Adipocyte (in vitro differentiated cells): ENCODE data around the gene SIPA1L3.
"Not testable (repeated sequence)": the region's sequence is repeated elsewhere in the genome, so short reads cannot be mapped to it uniquely, and the experiment has no call there.

ENCODE experiments used
- DNase-seq: peaks from one replicate; pipeline ENCODE4 v3.0.0-alpha.2; 2015; ENCODE audit warnings: low read depth
- H3K27me3 ChIP-seq: replicated peaks from 2 replicates; pipeline ENCODE4 v1.7.0; 2013; ENCODE audit warnings: mild to moderate bottlenecking, low read length, moderate library complexity; ENCODE audit not compliant: control insufficient read depth, insufficient read depth
- H3K36me3 ChIP-seq: 2 replicates; pipeline ENCODE4 v1.7.0; 2013; ENCODE audit warnings: low read length, mild to moderate bottlenecking, moderate library complexity; ENCODE audit not compliant: control insufficient read depth, insufficient read depth, severe bottlenecking
- H3K4me1 ChIP-seq: 2 replicates; pipeline ENCODE4 v1.7.0; 2013; ENCODE audit warnings: mild to moderate bottlenecking, low read length, moderate library complexity; ENCODE audit not compliant: control insufficient read depth, insufficient read depth
- H3K4me3 ChIP-seq: 2 replicates; pipeline ENCODE4 v1.7.0; 2013; ENCODE audit warnings: mild to moderate bottlenecking, low read length, moderate library complexity
- H3K9ac ChIP-seq: 2 replicates; pipeline ENCODE4 v1.7.0; 2013; ENCODE audit warnings: mild to moderate bottlenecking, low read length, moderate library complexity
- H3K9me3 ChIP-seq: 2 replicates; pipeline ENCODE4 v1.7.0; 2013; ENCODE audit warnings: mild to moderate bottlenecking, low read length, moderate library complexity; ENCODE audit not compliant: control insufficient read depth

The SIPA1L3 gene

GRCh38 chr19:38071054-38071453 lies 164.0 kb downstream of the SIPA1L3 start:
- H3K9me3 ChIP-seq, H3K9ac ChIP-seq, H3K36me3 ChIP-seq, H3K4me3 ChIP-seq, H3K27me3 ChIP-seq, H3K4me1 ChIP-seq, DNase-seq: not testable (repeated sequence)

- Histone ChIP-seq H3K27me3 (no peaks in the 10 kb centered on the region), H3K36me3 (no peaks in the 10 kb centered on the region), H3K4me3 (no peak overlapping the region), H3K9me3 (no peaks in the 10 kb centered on the region), H3K9ac (no peak overlapping the region), H3K4me1 (peaks cover 5% of the 10 kb centered on the region)
- no peak for DNase-seq
Observed at GRCh38 chr19:38071647-38072046, 164.6 kb downstream of the SIPA1L3 start.

GRCh38 chr19:38072776-38073750 lies 166.1 kb downstream of the SIPA1L3 start:
- Histone ChIP-seq H3K4me1 (peaks cover 5% of the 10 kb centered on the region), H3K9ac (no peak overlapping the region), H3K4me3 (no peak overlapping the region), H3K9me3 (no peaks in the 10 kb centered on the region), H3K27me3 (no peaks in the 10 kb centered on the region), H3K36me3 (no peaks in the 10 kb centered on the region)
- DNase-seq, result no peak

GRCh38 chr19:38073841-38074685 lies 167.1 kb downstream of the SIPA1L3 start:
- no peaks in the 10 kb centered on the region for H3K27me3 ChIP-seq
- H3K36me3 ChIP-seq, result no peaks in the 10 kb centered on the region
- no peak overlapping the region for H3K4me3 ChIP-seq
- DNase-seq, result no peak
- H3K9ac ChIP-seq, result no peak overlapping the region
- H3K9me3 ChIP-seq, result no peaks in the 10 kb centered on the region
- peaks cover 5% of the 10 kb centered on the region for H3K4me1 ChIP-seq

- no peak for DNase-seq
- no peak overlapping the region for H3K4me3 ChIP-seq
- no peaks in the 10 kb centered on the region for H3K9me3 ChIP-seq
- peaks cover 8% of the 10 kb centered on the region for H3K4me1 ChIP-seq
- H3K27me3 ChIP-seq, result no peaks in the 10 kb centered on the region
- H3K9ac ChIP-seq, result no peak overlapping the region
- no peaks in the 10 kb centered on the region for H3K36me3 ChIP-seq
Observed at GRCh38 chr19:38076337-38076736, 169.3 kb downstream of the SIPA1L3 start.

GRCh38 chr19:38078302-38078930 lies 171.4 kb downstream of the SIPA1L3 start:
- Histone ChIP-seq H3K9ac (no peak overlapping the region), H3K4me1 (peaks cover 8% of the 10 kb centered on the region), H3K36me3 (no peaks in the 10 kb centered on the region), H3K27me3 (no peaks in the 10 kb centered on the region), H3K9me3 (no peaks in the 10 kb centered on the region), H3K4me3 (no peak overlapping the region)
- no peak for DNase-seq

- Histone ChIP-seq H3K27me3 (no peaks in the 10 kb centered on the region), H3K4me3 (no peak overlapping the region), H3K9ac (no peak overlapping the region), H3K4me1 (peaks cover 3% of the 10 kb centered on the region), H3K36me3 (no peaks in the 10 kb centered on the region), H3K9me3 (no peaks in the 10 kb centered on the region)
- DNase-seq, result peak; percentile 58
Observed at GRCh38 chr19:38079926-38080380, 172.9 kb downstream of the SIPA1L3 start.

- no peak overlapping the region for H3K9ac ChIP-seq
- no peak for DNase-seq
- H3K4me3 ChIP-seq, result no peak overlapping the region
- no peaks in the 10 kb centered on the region for H3K9me3 ChIP-seq
- H3K4me1 ChIP-seq, result peaks cover 3% of the 10 kb centered on the region
- no peaks in the 10 kb centered on the region for H3K27me3 ChIP-seq
- H3K36me3 ChIP-seq, result no peaks in the 10 kb centered on the region
Observed at GRCh38 chr19:38081547-38082255, 174.7 kb downstream of the SIPA1L3 start.

- Histone ChIP-seq H3K9me3 (no peaks in the 10 kb centered on the region), H3K27me3 (no peaks in the 10 kb centered on the region), H3K4me1 (peaks cover 3% of the 10 kb centered on the region), H3K4me3 (no peak overlapping the region), H3K9ac (no peak overlapping the region), H3K36me3 (no peaks in the 10 kb centered on the region)
- no peak for DNase-seq
Observed at GRCh38 chr19:38082256-38083118, 175.5 kb downstream of the SIPA1L3 start.

GRCh38 chr19:38084196-38084595 lies 177.2 kb downstream of the SIPA1L3 start:
- Histone ChIP-seq H3K9me3 (no peaks in the 10 kb centered on the region), H3K4me3 (no peak overlapping the region), H3K9ac (no peak overlapping the region), H3K36me3 (no peaks in the 10 kb centered on the region), H3K4me1 (peaks cover 3% of the 10 kb centered on the region), H3K27me3 (no peaks in the 10 kb centered on the region)
- no peak for DNase-seq
